NCI-H2107 treated with DMSO at 0.1 percent for 48 hours (cell line): Measurements from ENCODE around the gene MTHFD2.
"Not testable (repeated sequence)": the region's sequence is repeated elsewhere in the genome, so short reads cannot be mapped to it uniquely, and the experiment has no call there.

Experiments used
- DNase-seq: peaks from one replicate; lab custom pipeline; 2025; ENCODE audit not compliant: unreplicated experiment; lab: John Stamatoyannopoulos, UW

Gene MTHFD2

DNA sequence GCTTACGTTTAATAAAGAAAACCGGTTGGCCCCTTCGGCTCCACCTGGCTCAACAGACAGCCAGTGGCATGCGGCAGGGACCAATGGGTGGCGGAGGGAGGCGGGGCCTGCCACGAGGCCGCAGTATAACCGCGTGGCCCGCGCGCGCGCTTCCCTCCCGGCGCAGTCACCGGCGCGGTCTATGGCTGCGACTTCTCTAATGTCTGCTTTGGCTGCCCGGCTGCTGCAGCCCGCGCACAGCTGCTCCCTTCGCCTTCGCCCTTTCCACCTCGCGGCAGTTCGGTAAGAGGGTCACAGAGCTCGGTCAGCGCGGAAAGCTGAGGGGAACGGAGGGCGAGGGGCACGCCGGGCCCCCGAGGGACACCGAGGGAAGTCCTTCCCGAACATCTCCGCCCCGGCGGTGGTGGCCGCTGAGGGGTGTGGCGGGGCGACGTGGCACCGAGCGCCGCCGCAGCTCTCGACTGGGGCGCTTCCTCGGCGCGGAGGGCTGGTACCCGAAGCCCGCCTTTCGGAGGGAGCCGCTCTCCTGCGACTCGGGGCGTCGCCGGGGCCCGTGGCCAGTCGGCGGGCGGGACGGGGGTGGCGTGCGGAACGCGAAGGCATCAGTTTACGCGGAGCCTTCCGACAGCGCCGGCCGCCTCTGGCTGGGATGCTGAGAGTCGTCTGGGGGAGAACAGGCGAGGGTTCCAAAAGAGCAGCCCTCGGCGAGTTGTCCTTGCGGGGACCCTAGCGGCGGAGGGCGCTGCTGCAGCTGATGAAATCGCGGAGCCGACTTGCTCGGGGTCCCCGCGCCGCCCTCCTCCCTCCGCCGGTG, at the start of gene MTHFD2:
Gene MTHFD2 (plus strand): TSS at position 155 of the 814 bp plus-strand sequence. CDS start 27 bp downstream, at position 182.
- DNase-seq, result peak; percentile 86

DNA sequence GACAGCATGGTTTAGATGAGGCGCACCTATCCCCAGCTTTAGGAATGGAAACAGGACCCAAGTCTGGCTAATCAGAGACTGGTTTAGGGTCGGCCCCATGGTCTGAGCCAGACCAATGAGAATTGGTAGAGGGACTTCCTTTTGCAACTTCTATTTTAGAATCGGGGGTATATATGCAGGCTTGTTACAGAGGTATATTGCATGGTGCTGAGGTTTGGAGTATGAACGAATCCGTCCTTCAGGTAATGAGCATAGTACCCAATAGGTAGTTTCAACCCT, 49.2 kb upstream of the MTHFD2 start:
- no peak for DNase-seq

DNA sequence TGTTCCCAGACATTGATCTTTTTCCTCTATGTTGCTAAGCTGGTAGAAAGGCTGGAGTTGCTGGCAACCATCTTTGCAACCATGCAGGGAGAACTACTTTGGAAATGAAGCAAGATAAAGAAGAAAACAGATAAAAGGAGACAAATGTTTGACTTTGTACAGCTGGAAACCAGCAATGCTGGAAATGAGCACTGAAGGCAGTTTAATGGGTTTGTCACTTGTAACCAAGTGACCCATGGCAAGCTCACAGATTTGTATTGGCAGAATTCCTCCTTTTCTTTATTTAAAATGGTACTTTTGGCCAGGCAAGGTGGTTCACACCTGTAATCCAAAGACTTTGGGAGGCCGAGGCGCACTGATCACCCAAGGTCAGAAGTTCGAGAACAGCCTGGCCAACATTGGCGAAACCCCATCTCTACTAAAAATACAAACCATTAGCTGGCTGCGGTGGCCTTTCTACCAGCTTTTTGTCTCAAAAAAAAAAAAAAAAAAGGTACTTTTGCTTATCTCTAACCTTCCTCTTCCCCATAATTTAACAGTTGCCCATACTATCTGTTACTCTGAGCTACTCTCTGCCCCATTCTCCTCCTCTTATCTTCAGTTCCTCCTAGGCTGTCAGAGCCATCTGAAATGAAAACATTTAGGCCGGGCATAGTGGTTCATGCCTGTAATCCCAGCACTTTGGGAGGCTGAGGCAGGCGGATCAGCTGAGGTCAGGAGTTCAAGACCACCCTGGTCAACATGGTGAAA, 48.7 kb upstream of the MTHFD2 start:
- no peak for DNase-seq

DNA sequence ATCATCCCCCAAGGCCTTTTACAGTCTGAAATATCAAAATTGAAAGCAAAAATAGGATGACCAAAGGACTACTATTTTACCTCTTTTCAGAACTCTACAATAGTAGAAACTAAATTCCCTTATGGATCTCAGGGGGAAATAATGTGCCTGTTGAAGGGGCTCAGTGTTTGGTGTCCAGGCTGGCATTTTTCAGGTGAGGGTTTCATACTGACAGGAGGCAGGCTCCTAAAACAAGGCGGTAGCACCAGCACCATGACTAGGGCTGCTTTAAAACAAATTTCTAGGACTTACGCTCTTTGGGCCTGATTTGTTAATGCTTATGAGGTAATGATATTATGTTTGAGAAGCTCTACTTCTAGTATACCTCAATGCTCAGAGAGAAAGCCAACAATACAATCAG, 45.5 kb upstream of the MTHFD2 start:
- DNase-seq, result no peak

DNA sequence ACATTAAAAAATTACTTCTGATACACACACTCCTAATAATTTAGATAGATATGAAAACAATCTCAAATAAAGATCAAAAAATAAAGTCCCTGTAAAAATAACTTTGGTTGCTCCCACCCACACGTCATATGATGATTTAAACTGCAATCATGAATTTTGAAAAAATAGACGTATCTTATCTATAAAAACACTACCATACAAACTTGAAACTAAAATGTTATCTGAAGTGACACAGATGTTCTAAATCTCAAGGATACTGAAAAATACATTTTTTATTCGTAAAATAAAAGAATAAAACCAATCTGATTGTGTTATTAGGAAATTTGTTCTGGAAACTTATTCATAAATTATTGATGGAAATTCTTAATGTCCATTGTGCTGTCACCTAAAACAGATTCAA, 42.6 kb upstream of the MTHFD2 start:
- no peak for DNase-seq

DNA sequence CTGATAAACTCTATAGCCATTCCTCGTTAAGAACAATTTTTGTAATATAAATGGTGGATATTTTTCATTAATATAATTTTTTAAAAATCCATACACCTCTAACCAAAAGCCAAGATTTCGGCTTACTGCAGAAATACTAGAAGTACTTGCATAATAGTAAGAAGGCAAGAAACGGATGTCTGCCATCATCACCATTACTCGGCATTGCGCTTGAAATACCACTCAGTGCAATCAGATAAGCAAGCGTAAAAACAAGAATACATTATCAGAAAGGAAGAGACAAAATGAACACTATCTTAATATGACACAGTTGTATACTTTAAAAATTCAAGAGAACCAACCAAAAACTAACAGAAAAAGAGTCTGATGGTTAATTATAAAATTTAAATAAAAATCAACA, 35.5 kb upstream of the MTHFD2 start:
- no peak for DNase-seq

DNA sequence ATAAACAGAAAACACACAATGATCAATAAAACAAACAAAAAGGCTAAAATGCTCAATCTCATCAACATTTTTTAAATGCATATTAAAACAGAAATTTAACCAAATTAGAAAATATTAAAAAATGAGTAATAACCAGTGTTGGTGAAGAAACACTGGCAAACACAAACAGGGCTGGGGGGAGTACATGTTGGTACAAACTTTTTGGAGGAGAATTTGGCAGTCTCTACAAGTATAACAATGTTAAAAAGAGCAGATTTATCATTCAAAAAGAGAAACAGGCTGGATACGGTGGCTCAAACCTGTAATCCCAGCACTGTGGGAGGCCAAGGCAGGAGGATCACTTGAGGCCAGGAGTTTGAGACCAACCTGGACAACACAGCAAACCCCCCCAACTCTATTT, 33.7 kb upstream of the MTHFD2 start:
- no peak for DNase-seq

DNA sequence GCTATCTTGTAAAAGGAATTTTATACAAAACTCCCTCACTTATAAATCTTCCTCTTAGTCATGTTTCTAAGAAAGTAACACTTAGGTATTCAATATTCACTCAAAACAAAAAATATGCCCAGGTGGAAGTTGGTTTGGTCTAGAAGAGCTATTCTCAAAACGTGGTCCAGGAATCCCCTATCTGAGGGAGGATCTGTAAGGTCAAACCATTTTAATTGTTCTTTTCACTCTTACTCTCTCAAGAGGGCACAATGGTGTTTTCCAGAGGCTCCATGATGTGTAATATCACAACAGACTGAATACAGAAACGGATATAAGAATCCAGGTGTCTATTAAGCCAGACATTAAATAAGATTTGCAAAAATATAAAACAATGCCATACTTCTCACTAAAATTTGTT, 29.7 kb upstream of the MTHFD2 start:
- DNase-seq, result no peak

DNA sequence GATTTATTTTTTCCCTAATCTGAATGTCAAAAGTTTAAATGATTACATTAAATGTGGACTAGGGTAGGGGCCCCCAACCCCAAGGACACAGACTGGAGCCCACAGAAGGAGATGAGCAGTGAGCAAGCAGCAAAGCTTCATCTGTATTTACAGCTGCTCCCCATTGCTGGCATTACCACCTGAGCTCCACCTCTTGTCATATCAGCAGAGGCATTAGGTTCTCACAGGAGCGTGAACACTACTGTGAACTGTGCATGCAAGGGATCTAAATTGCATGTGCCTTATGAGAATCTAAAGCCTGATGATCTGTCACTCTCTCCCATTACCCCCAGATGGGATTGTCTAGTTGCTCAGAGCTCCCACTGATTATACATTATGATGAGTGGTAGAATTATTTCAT, 23.5 kb upstream of the MTHFD2 start:
- no peak for DNase-seq

DNA sequence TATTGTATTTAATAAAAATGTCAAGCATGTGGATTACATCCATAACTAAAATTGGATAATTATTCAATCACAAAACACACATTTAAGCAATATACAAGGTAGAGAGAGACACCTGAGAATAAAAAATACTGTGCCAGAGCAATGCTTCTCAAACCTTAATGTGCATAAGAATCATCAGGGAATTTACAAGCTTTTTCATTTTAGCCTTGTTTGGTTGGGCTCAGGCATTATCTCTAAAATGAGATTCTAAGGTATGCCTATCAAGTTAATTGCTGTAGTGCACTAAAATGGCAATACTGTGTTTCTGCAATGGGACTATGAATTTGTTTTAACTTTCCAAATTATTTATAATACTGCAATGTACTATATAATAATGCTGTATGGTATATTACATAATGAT, 20.7 kb upstream of the MTHFD2 start:
- no peak for DNase-seq

DNA sequence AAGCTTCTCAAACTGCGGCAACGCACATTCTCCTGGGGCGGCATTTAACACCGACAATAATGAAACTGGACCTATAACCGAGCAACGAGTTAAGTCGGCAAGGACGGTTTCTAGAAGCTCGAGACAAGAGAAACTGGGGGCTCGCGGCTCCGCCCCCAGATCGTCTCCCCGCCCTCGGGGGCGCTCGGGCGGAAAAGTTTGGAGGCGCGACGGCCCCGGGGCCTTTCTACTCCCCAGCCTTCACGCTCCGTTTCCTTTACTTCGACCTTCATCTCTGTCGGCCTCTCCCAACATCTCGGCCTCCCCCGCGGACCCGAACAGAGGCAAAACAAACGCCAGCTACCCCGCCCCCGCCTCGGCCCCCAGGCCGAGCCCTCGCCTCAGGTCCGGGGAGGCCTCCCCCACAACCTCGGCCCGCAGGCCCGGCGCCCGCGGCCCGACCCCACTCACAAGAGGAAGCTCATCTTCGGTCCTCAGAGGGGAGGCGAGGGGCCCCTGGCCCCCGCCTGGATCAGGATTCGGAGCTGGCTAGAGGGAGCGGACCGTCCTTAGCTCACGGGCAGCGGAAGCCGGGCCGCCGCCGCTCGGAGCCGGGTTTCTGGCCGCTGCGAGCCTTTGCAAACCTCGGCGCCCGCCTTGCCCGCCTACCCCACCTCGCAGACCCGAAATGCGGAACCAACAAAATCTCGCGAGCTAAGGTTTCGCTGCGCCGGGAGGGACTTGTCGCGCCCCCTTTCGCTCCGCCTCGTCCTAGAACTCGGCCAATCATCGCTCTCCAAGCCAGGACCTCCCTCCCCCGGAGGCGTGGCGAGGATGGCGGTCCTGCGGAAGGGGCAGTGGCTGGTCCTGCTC, 20.0 kb upstream of the MTHFD2 start, which contains the start of gene MOB1A:
Gene MOB1A (minus strand): TSS at position 669 of the 852 bp plus-strand sequence. CDS start 205 bp downstream, at position 464.
- DNase-seq, result peak; percentile 95

DNA sequence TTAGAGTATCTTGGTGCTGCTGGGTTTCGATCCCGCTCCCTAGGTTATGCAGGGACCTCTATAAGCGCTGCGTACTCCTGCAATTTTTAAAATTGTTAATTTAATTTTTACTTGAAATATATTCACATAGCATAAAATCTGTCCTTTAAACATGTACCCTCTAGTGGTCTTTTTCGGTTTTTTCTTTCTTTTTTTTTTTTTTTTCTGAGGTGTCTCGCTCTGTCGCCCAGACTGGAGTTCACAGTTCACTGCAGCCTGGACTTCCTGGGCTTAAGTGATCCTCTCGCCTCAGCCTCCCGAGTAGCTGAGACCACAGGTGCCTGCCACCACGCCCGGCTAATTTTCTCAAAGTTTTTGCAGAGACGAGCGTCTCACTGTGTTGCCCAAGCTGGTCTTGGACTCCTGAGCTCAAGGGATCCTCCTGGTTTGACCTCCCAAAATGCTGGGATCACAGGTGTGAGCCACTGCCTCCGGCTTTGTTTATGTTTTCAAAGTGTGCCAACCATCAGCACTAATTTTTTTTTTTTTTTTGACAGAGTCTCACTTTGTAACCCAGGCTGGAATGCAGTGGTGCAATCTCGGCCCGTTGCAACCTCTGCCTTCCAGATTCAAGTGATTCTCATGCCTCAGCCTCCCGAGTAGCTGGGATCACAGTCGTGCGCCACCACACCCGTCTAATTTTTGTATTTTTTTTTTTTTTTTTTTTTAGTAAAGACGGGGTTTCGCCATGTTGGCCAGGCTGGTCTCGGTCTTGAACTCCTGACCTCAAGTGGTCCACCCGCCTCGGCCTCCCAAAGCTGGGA, 19.2 kb upstream of the MTHFD2 start:
- no peak for DNase-seq

DNA sequence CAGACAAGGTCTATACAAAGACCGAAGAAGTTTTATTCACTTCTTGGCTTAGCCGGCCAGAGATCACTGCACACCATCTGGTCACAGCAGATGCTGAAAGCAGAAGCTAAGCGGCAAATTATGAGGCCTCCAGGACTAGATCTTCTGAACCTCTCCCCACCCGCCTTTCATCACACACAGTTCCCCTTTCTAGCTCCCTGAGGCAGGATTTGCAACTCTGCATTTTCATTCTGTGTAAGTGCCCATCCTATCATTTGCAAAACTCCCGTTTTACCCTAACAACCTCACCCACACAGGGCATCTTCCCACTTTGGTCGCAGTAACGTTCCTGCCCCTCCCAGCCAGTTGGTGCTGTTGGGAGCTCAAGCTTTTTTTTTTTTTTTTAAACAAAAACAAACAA, 16.7 kb upstream of the MTHFD2 start:
- DNase-seq, result no peak

DNA sequence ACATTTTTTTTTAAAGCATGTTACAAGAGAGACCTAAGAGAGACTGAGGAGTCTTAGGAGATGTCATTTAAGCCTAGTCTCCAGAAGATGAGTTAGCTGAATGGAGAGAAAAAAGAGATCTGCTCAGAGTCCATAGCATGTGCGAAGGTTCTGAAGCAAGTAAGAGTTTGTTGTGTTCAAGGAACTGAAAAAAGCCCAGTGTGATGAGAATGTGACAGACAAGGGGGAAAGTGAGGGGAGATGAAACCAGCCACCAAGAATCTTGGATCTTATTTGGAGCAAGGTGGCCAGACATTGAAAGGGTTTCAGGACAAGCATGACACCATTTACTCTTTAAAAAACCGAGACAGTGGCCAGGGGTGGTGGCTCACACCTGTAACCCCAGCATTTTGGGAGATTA, 14.5 kb upstream of the MTHFD2 start:
- DNase-seq, result no peak

DNA sequence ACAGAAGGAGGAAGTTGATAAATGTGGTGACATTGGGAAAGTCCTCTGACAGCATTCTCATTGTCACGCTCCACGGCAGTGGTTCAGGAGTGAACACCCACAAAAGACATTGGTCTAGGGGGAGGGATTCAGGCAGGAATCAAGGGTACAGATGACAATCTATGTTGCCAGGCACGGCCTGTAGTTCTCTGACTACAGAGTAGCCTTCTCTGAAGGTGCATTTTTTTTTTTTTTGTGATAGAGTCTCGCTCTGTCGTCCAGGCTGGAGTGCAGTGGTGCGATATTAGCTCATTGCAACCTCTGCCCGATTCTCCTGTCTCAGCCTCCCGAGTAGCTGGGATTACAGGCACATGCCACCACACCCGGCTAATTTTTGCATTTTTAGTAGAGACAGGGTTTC, 12.4 kb upstream of the MTHFD2 start:
- DNase-seq, result no peak

DNA sequence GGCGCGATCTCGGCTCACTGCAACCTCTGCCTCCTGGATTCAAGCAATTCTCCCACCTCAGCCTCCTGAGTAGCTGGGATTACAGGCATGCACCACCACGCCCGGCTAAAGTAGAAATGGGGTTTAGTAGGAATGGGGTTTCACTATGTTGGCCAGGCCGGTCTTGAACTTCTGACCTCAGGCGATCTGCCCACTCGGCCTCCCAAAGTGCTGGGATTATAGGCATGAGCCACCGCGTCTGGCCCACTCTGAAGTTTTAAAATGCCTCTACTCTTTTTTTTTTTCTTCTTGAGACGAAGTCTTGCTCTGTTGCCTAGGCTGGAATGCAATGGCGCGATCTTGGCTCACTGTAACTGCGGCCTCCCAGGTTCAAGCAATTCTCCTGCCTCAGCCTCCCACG, 11.7 kb upstream of the MTHFD2 start:
- DNase-seq, result not testable (repeated sequence)

DNA sequence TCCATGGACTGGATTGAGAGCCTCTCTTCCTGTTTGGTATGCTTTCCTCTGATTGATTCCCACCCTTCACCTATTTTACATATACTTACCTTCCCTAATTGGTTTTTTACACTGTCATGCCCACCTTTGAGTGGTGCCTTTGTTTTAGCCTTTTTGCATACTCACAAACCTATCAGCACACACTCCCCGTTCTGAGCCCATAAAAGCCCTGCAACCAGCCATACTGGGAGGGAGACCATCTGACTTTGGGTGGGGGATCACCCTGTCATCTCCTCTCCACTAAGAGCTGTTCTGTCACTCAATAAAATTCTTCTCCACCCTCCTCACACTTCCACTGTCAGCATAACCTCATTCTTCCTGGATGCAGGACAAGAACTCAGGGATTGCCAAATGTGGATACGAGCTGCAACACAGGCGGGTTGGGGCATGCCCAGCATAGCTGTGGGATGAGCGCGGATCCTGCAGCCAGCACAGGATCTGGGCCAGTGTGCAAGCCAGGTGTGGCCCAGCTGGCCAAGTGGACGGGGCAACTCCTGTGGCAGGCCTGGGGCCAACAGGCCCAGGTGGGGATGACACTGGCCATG, 10.3 kb upstream of the MTHFD2 start:
- DNase-seq, result no peak

DNA sequence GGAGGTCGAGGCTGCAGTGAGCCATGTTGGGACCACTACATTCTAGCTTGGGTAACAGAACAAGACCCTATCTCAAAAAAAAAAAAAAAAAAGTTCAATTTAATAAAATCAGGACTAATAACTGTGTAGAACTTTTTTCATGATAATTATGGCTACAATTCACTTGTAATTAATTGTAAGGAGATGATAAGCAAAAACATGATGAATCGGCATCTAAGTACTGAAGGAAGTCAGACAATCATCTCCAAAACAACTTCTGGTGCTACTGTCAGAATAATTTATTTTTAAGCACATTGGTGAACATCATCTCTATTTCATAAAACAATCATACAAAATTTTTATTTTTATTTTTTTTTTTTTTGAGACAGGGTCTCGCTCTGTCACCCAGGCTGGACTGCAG, 9.7 kb upstream of the MTHFD2 start:
- DNase-seq, result no peak

DNA sequence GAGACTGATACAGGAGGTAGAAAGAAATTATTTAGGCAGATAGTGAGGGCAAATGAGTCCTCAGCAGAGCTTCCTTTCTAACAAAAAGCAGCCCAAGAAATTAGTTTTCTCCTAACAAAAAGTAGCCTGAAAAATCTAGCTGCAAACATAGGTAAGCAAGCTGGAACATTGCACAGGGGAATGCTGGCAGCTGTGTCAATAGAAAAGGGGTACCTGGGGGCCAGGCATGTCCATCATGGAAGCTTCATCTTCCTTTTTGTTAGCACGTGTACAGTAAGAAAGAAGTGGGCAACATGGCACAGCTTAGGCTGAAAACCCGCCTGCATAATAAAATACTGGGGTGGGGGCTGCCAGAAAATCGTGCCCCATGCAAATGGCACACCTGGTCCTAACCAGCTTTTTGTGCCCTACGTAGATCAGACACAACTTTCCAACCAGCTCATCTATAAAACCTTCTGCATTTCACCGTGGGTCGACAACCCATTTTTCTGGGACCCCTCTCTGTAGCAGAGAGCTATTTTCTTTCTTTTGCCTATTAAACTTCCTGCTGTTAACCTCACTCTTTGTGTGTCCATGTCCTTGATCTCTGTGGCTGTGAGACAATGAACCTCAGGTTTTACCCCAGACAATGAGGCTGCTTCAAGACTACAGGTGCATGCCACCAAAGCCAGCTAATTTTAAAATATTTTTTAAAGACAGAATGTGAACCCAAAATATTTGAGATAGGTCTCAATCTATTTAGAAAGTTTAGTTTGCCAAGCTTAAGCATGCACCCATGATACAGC, 6.6 kb upstream of the MTHFD2 start:
- DNase-seq, result no peak

DNA sequence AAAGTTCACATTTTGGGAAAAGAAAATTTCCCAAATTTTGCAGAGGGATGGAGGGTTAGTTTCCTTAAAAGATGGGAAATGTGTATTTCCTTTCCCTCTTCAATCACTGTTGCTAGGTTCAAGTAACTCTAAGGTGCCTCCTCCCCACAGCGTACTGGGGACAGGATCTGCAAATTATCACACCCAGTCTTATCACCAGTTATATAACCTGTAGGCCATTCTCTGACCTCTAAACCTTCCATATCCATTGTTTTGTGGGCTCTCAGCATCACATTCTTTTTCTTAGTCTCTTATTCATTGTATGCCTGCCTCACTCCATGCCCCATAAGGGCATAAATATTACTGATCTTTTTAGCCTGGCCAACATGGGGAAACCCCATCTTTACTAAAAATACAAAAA, 3.6 kb upstream of the MTHFD2 start:
- DNase-seq, result no peak
